ENCODE data around the gene COL4A4.

DNA sequence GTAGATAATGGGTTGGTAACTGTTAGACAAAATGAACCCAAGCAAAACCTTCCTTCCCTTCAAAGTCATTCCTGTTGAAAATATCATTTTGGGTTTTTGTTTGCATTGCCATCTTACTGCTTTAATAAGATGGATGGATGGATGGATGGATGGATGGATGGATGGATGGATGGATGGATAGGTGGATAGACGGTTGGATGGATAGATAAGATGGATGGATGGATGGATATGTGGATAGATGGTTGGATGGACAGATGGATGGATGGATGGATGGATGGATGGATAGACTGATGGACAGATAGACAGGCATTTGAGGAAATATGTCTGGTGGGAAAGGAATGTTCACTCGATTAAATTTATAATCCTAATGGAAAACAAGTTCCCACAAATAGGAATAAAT lies 133.2 kb downstream of the COL4A4 start:
- TF ChIP-seq, protein P1, sequence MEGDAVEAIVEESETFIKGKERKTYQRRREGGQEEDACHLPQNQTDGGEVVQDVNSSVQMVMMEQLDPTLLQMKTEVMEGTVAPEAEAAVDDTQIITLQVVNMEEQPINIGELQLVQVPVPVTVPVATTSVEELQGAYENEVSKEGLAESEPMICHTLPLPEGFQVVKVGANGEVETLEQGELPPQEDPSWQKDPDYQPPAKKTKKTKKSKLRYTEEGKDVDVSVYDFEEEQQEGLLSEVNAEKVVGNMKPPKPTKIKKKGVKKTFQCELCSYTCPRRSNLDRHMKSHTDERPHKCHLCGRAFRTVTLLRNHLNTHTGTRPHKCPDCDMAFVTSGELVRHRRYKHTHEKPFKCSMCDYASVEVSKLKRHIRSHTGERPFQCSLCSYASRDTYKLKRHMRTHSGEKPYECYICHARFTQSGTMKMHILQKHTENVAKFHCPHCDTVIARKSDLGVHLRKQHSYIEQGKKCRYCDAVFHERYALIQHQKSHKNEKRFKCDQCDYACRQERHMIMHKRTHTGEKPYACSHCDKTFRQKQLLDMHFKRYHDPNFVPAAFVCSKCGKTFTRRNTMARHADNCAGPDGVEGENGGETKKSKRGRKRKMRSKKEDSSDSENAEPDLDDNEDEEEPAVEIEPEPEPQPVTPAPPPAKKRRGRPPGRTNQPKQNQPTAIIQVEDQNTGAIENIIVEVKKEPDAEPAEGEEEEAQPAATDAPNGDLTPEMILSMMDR (IDR thresholded peaks at IDR 0.05), result no peak
- TF ChIP-seq POLR2AphosphoS5 (IDR thresholded peaks at IDR 0.05), result no peak
- no peak for TF ChIP-seq POLR2A (IDR thresholded peaks at IDR 0.05; ENCODE audit: low read depth)

Data from esophagus muscularis mucosa (tissue), 3 donors.